HEK293 (cell line): Measurements from ENCODE around the gene GSTT4.

Experiments used
- CTCF ChIP-seq: fragments of 450-650 bp; formaldehyde crosslinking; IDR thresholded peaks from 2 replicates; pipeline ENCODE4 v1.5.1; 2016; ENCODE audit warnings: missing biosample characterization, missing genetic modification characterization
- HIC1 ChIP-seq: fragments of 450-650 bp; formaldehyde crosslinking; IDR thresholded peaks from 2 replicates; pipeline ENCODE4 v1.5.1; 2016; ENCODE audit warnings: missing biosample characterization, missing genetic modification characterization
- SCRT1 ChIP-seq: fragments of 450-650 bp; formaldehyde crosslinking; IDR thresholded peaks from 2 replicates; pipeline ENCODE4 v1.5.1; 2016; ENCODE audit warnings: missing biosample characterization, missing genetic modification characterization, borderline replicate concordance
- TSHZ1 ChIP-seq: fragments of 450-650 bp; formaldehyde crosslinking; IDR thresholded peaks from 2 replicates; pipeline ENCODE4 v1.5.1; 2016; ENCODE audit warnings: missing biosample characterization, missing genetic modification characterization, borderline replicate concordance
- ZBTB11 ChIP-seq: fragments of 450-650 bp; formaldehyde crosslinking; conservative IDR thresholded peaks from 2 replicates; pipeline ENCODE4 v1.5.1; 2016; ENCODE audit warnings: low read depth, missing biosample characterization, missing genetic modification characterization
- ZBTB6 ChIP-seq: fragments of 450-650 bp; formaldehyde crosslinking; IDR thresholded peaks from 2 replicates; pipeline ENCODE4 v1.5.1; 2017; ENCODE audit warnings: missing biosample characterization, missing genetic modification characterization
- ZFHX2 ChIP-seq: fragments of 450-650 bp; formaldehyde crosslinking; conservative IDR thresholded peaks from 2 replicates; pipeline ENCODE4 v1.5.1; 2016; ENCODE audit warnings: missing biosample characterization, missing genetic modification characterization
- ZFP37 ChIP-seq: fragments of 450-650 bp; formaldehyde crosslinking; IDR thresholded peaks from 2 replicates; pipeline ENCODE4 v1.5.1; 2016; ENCODE audit warnings: missing biosample characterization, missing genetic modification characterization
- ZNF112 ChIP-seq: fragments of 450-650 bp; formaldehyde crosslinking; IDR thresholded peaks from 2 replicates; pipeline ENCODE4 v1.5.0; 2017; ENCODE audit warnings: missing biosample characterization, missing genetic modification characterization
- ZNF157 ChIP-seq: fragments of 450-650 bp; formaldehyde crosslinking; IDR thresholded peaks from 2 replicates; pipeline ENCODE4 v1.5.1; 2016; ENCODE audit warnings: missing biosample characterization, missing genetic modification characterization
- ZNF24 ChIP-seq: fragments of 450-650 bp; formaldehyde crosslinking; IDR thresholded peaks from 2 replicates; pipeline ENCODE4 v1.5.1; 2016; ENCODE audit warnings: missing biosample characterization, missing genetic modification characterization
- ZNF398 ChIP-seq: fragments of 450-650 bp; formaldehyde crosslinking; IDR thresholded peaks from 2 replicates; pipeline ENCODE4 v1.5.1; 2017; ENCODE audit warnings: missing biosample characterization, missing genetic modification characterization
- ZNF548 ChIP-seq: fragments of 450-650 bp; formaldehyde crosslinking; IDR thresholded peaks from 2 replicates; pipeline ENCODE4 v1.5.1; 2016; ENCODE audit warnings: missing biosample characterization, missing genetic modification characterization
- ZNF610 ChIP-seq: fragments of 450-650 bp; formaldehyde crosslinking; IDR thresholded peaks from 2 replicates; pipeline ENCODE4 v1.5.1; 2016; ENCODE audit warnings: missing biosample characterization, missing genetic modification characterization, borderline replicate concordance
- ZNF621 ChIP-seq: fragments of 450-650 bp; formaldehyde crosslinking; IDR thresholded peaks from 2 replicates; pipeline ENCODE4 v1.5.1; 2017; ENCODE audit warnings: missing biosample characterization, missing genetic modification characterization
- ZNF629 ChIP-seq: fragments of 450-650 bp; formaldehyde crosslinking; IDR thresholded peaks from 2 replicates; pipeline ENCODE4 v1.5.1; 2017; ENCODE audit warnings: missing biosample characterization, missing genetic modification characterization
- ZNF660 ChIP-seq: fragments of 450-650 bp; IDR thresholded peaks from 2 replicates; pipeline ENCODE4 v1.5.1; 2018; ENCODE audit warnings: missing biosample characterization, mild to moderate bottlenecking, missing genetic modification characterization
- ZNF747 ChIP-seq: fragments of 450-650 bp; formaldehyde crosslinking; IDR thresholded peaks from 2 replicates; pipeline ENCODE4 v1.5.1; 2016; ENCODE audit warnings: missing biosample characterization, missing genetic modification characterization
- ZNF785 ChIP-seq: fragments of 450-650 bp; formaldehyde crosslinking; IDR thresholded peaks from 2 replicates; pipeline ENCODE4 v1.5.1; 2016; ENCODE audit warnings: missing biosample characterization, missing genetic modification characterization
- ZNF830 ChIP-seq: fragments of 450-650 bp; IDR thresholded peaks from 2 replicates; pipeline ENCODE4 v1.5.0; 2018; ENCODE audit warnings: missing biosample characterization, missing genetic modification characterization, low read depth, mild to moderate bottlenecking, moderate library complexity
- ZSCAN4 ChIP-seq: fragments of 450-650 bp; formaldehyde crosslinking; IDR thresholded peaks from 2 replicates; pipeline ENCODE4 v1.5.1; 2017; ENCODE audit warnings: missing biosample characterization, missing genetic modification characterization
- ZSCAN5A ChIP-seq: fragments of 450-650 bp; formaldehyde crosslinking; IDR thresholded peaks from 2 replicates; pipeline ENCODE4 v1.5.1; 2016; ENCODE audit warnings: missing biosample characterization, missing genetic modification characterization
- ZXDB ChIP-seq: fragments of 450-650 bp; formaldehyde crosslinking; IDR thresholded peaks from 2 replicates; pipeline ENCODE4 v1.5.1; 2016; ENCODE audit warnings: missing biosample characterization, missing genetic modification characterization

The GSTT4 gene

GRCh38 chr22:23970201-23970641 lies 35.0 kb downstream of the GSTT4 start (continued):
- TF ChIP-seq ZNF398 (no peak), SCRT1 (no peak), ZFHX2 (tag by site-specific recombination) (peak; percentile 81), ZNF112 (0 out of 2 replicates have a peak, but pooled peaks have one; percentile 5), ZNF610 (tag by site-specific recombination) (no peak), ZNF629 (no peak), ZBTB11 (tag by site-specific recombination) (0 out of 2 replicates have a peak, but pooled peaks have one; percentile 7), ZNF660 (tag by site-specific recombination) (no peak), HIC1 (no peak), ZNF157 (tag by site-specific recombination) (no peak), ZSCAN5A (tag by site-specific recombination) (no peak), ZFP37 (tag by site-specific recombination) (no peak), ZNF747 (no peak), ZNF548 (no peak), ZNF785 (peak; percentile 11; the same call in 1 of the 2 replicates), ZXDB (tag by site-specific recombination) (no peak), ZBTB6 (tag by site-specific recombination) (no peak), ZNF621 (tag by site-specific recombination) (0 out of 2 replicates have a peak, but pooled peaks have one; percentile 17), ZSCAN4 (tag by site-specific recombination) (peak; percentile 38; the same call in 1 of the 2 replicates), ZNF830 (tag by site-specific recombination) (no peak), ZNF24 (tag by site-specific recombination) (no peak), TSHZ1 (tag by site-specific recombination) (no peak), CTCF (tag by site-specific recombination) (no peak)
